Measurements from ENCODE around the gene WDR89. TPM values are rescaled to one million over a fixed set of nuclear protein-coding genes. Genes with fewer than 3 reads are reported as not detected.
A peak's percentile ranks its signal among the peaks of the same experiment; 100 is the strongest.

The WDR89 gene
- total RNA-seq, 1 donor from 2014 or later = 11.7 TPM

DNA sequence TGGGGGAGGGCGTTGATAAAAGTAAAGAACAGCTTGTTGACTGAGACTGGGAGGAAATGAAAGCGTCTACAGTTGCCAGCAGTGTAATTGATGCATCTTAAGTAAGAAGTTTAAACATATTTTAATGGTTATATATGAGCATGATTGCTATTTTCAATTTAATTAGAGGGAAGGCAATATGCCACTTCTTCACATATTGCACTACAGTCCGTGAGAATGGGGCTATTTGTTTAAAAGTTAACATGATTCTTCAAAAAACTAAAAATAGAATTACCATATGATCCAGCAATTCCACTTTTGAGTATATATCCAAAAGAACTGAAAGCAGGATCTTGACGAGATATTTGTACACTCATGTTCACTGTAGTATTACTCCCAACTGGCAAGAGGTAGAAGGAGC, 60.2 kb downstream of the WDR89 start:
- Histone ChIP-seq H3K9me3 (no peaks in the 10 kb centered on the region), H3K27ac (no peak overlapping the region), H3K4me3 (no peak overlapping the region), H3K4me1 (no peaks in the 10 kb centered on the region), H3K27me3 (ENCODE audit: low read depth) (no peaks in the 10 kb centered on the region), H3K36me3 (no peaks in the 10 kb centered on the region)
- ATAC-seq (no peak), DNase-seq (no peak)
- intact Hi-C loops (cut with DNase I) = no loop called here
- TF ChIP-seq, protein P1, sequence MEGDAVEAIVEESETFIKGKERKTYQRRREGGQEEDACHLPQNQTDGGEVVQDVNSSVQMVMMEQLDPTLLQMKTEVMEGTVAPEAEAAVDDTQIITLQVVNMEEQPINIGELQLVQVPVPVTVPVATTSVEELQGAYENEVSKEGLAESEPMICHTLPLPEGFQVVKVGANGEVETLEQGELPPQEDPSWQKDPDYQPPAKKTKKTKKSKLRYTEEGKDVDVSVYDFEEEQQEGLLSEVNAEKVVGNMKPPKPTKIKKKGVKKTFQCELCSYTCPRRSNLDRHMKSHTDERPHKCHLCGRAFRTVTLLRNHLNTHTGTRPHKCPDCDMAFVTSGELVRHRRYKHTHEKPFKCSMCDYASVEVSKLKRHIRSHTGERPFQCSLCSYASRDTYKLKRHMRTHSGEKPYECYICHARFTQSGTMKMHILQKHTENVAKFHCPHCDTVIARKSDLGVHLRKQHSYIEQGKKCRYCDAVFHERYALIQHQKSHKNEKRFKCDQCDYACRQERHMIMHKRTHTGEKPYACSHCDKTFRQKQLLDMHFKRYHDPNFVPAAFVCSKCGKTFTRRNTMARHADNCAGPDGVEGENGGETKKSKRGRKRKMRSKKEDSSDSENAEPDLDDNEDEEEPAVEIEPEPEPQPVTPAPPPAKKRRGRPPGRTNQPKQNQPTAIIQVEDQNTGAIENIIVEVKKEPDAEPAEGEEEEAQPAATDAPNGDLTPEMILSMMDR (IDR thresholded peaks at IDR 0.05) = no peak

DNA sequence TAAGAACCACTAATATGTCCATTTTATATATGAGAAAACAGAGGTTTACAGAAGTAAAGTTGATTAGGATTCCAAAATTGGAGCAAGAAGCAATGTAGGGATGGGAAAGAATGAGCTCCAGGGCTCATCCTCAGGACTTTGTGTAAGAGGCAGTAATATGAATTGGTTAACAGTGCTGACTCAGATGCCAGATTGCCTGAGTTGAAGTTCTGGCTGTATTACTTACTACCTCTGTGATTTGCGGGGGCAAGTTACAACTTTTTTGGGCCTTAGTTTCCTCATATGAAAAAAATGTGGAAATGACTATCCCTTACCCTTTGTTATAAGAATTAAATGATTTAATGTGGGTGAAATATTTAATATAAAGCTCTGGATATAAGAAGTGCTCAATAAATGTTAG, 63.4 kb downstream of the WDR89 start:
- no peak for ATAC-seq
- intact Hi-C loops (cut with DNase I) = no loop called here
- Histone ChIP-seq H3K4me3 (no peak overlapping the region), H3K9me3 (no peaks in the 10 kb centered on the region), H3K4me1 (no peaks in the 10 kb centered on the region), H3K27ac (no peak overlapping the region), H3K27me3 (ENCODE audit: low read depth) (no peaks in the 10 kb centered on the region), H3K36me3 (no peaks in the 10 kb centered on the region)
- no peak for DNase-seq
- TF ChIP-seq, protein P1 (IDR thresholded peaks at IDR 0.05) = no peak

DNA sequence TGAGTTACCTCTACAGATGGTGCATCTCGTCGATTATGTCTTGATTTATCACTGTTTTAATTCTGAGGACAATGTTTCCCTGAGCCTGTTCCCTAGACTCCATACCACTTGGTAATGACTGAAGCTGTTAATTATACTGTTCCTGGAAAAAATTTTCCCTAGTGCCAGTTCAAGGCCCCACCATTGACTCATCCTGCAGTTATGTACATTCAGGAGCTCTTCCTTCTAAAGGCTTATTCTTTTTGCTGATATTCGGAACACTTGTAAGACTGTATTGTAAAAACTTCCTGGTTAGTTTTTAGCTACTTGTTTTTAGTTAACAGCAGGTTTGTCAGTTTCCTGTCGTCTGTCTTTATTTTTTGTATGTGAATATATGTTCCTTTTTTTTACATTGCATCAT, 68.1 kb downstream of the WDR89 start:
- no peaks in the 10 kb centered on the region for H3K27me3 ChIP-seq (ENCODE audit: low read depth)
- no peaks in the 10 kb centered on the region for H3K9me3 ChIP-seq
- DNase-seq = no peak
- H3K4me3 ChIP-seq = no peak overlapping the region
- ATAC-seq = no peak
- TF ChIP-seq, protein P1 (IDR thresholded peaks at IDR 0.05) = no peak
- H3K4me1 ChIP-seq = no peaks in the 10 kb centered on the region
- H3K27ac ChIP-seq = no peak overlapping the region
- H3K36me3 ChIP-seq = no peaks in the 10 kb centered on the region
- intact Hi-C loops (cut with DNase I) = no loop called here

DNA sequence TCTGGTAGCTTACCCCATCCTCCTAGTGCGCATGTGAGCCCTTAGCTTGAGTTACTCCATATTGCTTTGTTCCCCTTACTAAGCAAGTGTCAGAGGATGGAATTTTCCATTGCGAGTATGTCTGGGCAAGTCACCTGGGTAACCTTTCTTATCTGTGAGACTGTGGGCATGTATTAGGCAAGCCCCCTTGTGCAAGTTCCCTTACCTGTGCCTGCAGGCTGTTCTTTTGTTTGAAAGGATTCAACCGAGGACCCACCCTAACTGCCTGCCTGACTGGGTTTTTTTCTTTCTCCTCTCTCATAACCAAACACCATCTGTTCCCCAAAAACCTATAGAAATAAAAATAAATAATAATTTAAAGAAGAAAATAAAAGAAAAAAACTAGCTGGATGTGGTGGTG, 76.2 kb downstream of the WDR89 start:
- ATAC-seq = no peak
- Histone ChIP-seq H3K27me3 (ENCODE audit: low read depth) (no peaks in the 10 kb centered on the region), H3K4me3 (no peak overlapping the region), H3K9me3 (no peaks in the 10 kb centered on the region), H3K27ac (no peak overlapping the region), H3K4me1 (peaks cover 10% of the 10 kb centered on the region), H3K36me3 (no peaks in the 10 kb centered on the region)
- intact Hi-C loops (cut with DNase I) = no loop called here
- TF ChIP-seq, protein P1 (IDR thresholded peaks at IDR 0.05) = no peak
- DNase-seq = no peak

DNA sequence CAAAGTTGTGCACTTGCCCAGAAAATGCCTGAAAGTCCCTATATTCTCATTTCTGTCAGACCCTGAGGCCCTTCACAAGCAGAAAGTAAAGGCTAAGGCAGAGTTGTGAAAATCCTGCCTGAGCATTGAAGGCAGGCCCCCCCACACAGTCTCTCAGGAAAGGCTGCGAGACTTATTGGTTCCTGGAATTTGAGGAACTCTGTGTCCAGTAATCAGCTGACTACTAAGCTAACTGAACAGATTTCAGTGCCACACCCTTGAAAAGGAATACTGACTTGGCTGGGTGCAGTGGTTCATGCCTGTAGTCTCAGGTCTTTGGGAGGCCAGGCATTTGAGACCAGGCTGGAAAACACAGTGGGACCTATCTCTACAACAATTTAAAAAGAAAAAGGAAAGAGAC, 77.4 kb downstream of the WDR89 start:
- ATAC-seq (peak; percentile 85), DNase-seq (peak; percentile 60)
- intact Hi-C loops (cut with DNase I) = no loop called here
- Histone ChIP-seq H3K36me3 (no peaks in the 10 kb centered on the region), H3K4me3 (no peak overlapping the region), H3K4me1 (peaks cover 10% of the 10 kb centered on the region), H3K27me3 (ENCODE audit: low read depth) (no peaks in the 10 kb centered on the region), H3K27ac (no peak overlapping the region), H3K9me3 (no peaks in the 10 kb centered on the region)
- TF ChIP-seq, protein P1 (IDR thresholded peaks at IDR 0.05) = no peak
